Ishikawa (cell line): ENCODE measurements around the gene GOLGA2.

ENCODE experiments used
- CEBPB ChIP-seq: IDR thresholded peaks from 2 replicates; pipeline ENCODE4 v1.6.1; 2012
- CREB1 ChIP-seq: IDR thresholded peaks from 2 replicates; pipeline ENCODE4 v1.6.1; 2012; ENCODE audit warnings: low read depth
- EGR1 ChIP-seq: IDR thresholded peaks from 2 replicates; pipeline ENCODE4 v1.6.1; 2012
- EP300 ChIP-seq: IDR thresholded peaks from 2 replicates; pipeline ENCODE4 v1.6.1; 2012; ENCODE audit warnings: borderline replicate concordance
- FOXM1 ChIP-seq: IDR thresholded peaks from 2 replicates; pipeline ENCODE4 v1.6.1; 2012; ENCODE audit warnings: low read depth, borderline replicate concordance
- NFIC ChIP-seq: IDR thresholded peaks from 2 replicates; pipeline ENCODE4 v1.6.1; 2012
- RAD21 ChIP-seq: IDR thresholded peaks from 2 replicates; pipeline ENCODE4 v1.6.1; 2012; ENCODE audit warnings: low read depth
- TAF1 ChIP-seq: IDR thresholded peaks from 2 replicates; pipeline ENCODE4 v1.6.1; 2012; ENCODE audit warnings: low read depth, mild to moderate bottlenecking
- TCF12 ChIP-seq: IDR thresholded peaks from 2 replicates; pipeline ENCODE4 v1.6.1; 2012; ENCODE audit warnings: low read depth
- TEAD4 ChIP-seq: IDR thresholded peaks from 2 replicates; pipeline ENCODE4 v1.6.1; 2012
- YY1 ChIP-seq: IDR thresholded peaks from 2 replicates; pipeline ENCODE4 v1.6.1; 2012; ENCODE audit warnings: low read depth
- ZBTB7A ChIP-seq: IDR thresholded peaks from 2 replicates; pipeline ENCODE4 v1.6.1; 2012; ENCODE audit warnings: low read depth
- TF ChIP-seq, protein P1 (sequence below): IDR thresholded peaks from 2 replicates; pipeline ENCODE4 v1.6.1; 2012
- TF ChIP-seq, protein P2 (sequence below): IDR thresholded peaks from 2 replicates; pipeline ENCODE4 v1.6.1; 2012; ENCODE audit warnings: low read depth, mild to moderate bottlenecking
- TF ChIP-seq, protein P3 (sequence below): IDR thresholded peaks from 2 replicates; pipeline ENCODE4 v1.6.1; 2012

Gene GOLGA2

DNA sequence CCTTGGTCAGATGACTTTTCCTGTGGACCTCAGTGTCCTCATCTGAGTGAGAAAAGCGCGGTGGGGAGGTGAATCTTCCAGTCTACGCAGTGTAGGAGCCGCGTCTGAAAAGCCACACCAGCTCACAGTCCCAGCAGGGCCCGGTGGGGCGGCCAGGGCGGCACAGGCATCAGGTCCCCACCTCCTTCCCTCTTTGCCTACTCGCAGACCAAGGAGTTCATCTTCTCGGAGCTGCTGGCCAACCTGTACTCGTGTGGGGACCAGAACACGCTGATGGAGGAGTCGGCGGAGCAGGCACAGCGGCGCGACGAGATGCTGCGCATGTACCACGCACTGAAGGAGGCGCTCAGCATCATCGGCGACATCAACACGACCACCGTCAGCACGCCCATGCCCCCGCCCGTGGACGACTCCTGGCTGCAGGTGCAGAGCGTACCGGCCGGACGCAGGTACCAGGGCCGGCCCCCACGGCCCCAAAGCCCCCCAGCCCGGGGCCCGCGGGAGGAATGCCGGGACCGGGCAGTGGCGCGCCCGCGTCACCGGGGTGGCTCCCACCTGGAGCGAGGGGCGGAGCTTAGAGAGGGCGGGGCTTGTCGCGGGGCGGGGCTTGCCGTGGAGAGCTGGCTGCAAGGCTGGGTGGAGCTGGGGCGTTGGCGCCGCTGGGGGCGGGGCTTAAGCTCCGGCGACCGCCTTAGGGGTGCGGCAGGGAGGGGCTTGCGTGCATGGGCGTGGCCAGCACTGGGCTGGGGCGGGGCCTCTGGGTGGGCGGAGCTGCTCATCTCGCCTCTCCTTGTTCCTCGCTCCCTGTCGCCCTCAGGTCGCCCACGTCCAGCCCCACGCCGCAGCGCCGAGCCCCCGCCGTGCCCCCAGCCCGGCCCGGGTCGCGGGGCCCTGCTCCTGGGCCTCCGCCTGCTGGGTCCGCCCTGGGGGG, 25.6 kb downstream of the GOLGA2 start:
- TF ChIP-seq RAD21 (no peak), TAF1 (no peak), ZBTB7A (0 out of 2 replicates have a peak, but pooled peaks have one; percentile 47), TCF12 (no peak), EGR1 (peak; percentile 62), EP300 (no peak), YY1 (no peak), CREB1 (no peak)
- TF ChIP-seq, protein P1, sequence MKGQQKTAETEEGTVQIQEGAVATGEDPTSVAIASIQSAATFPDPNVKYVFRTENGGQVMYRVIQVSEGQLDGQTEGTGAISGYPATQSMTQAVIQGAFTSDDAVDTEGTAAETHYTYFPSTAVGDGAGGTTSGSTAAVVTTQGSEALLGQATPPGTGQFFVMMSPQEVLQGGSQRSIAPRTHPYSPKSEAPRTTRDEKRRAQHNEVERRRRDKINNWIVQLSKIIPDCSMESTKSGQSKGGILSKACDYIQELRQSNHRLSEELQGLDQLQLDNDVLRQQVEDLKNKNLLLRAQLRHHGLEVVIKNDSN: no peak
- TF ChIP-seq, protein P2, sequence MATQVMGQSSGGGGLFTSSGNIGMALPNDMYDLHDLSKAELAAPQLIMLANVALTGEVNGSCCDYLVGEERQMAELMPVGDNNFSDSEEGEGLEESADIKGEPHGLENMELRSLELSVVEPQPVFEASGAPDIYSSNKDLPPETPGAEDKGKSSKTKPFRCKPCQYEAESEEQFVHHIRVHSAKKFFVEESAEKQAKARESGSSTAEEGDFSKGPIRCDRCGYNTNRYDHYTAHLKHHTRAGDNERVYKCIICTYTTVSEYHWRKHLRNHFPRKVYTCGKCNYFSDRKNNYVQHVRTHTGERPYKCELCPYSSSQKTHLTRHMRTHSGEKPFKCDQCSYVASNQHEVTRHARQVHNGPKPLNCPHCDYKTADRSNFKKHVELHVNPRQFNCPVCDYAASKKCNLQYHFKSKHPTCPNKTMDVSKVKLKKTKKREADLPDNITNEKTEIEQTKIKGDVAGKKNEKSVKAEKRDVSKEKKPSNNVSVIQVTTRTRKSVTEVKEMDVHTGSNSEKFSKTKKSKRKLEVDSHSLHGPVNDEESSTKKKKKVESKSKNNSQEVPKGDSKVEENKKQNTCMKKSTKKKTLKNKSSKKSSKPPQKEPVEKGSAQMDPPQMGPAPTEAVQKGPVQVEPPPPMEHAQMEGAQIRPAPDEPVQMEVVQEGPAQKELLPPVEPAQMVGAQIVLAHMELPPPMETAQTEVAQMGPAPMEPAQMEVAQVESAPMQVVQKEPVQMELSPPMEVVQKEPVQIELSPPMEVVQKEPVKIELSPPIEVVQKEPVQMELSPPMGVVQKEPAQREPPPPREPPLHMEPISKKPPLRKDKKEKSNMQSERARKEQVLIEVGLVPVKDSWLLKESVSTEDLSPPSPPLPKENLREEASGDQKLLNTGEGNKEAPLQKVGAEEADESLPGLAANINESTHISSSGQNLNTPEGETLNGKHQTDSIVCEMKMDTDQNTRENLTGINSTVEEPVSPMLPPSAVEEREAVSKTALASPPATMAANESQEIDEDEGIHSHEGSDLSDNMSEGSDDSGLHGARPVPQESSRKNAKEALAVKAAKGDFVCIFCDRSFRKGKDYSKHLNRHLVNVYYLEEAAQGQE: no peak

DNA sequence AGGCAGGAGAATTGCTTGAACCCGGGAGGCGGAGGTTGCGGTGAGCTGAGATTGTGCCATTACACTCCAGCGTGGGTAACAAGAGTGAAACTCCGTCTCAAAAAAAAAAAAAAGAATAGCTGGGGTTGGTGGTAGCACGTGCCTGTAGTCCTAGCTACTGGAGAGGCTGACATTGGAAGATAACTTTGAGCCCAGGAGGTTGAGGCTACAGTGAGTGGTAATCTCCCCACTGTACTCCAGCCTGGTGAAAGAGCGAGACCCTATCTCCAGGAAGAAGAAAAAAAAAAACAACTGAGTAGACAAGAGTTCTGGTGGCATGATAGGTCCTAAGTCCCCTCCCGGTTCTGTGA, 26.3 kb downstream of the GOLGA2 start:
- TF ChIP-seq, protein P2: no peak
- TF ChIP-seq, protein P1: no peak
- TF ChIP-seq TEAD4 (no peak), TAF1 (no peak), TCF12 (no peak), CEBPB (no peak), RAD21 (no peak), EGR1 (no peak), NFIC (no peak), YY1 (no peak), EP300 (no peak), ZBTB7A (no peak)
- TF ChIP-seq, protein P3, sequence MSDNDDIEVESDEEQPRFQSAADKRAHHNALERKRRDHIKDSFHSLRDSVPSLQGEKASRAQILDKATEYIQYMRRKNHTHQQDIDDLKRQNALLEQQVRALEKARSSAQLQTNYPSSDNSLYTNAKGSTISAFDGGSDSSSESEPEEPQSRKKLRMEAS: no peak

DNA sequence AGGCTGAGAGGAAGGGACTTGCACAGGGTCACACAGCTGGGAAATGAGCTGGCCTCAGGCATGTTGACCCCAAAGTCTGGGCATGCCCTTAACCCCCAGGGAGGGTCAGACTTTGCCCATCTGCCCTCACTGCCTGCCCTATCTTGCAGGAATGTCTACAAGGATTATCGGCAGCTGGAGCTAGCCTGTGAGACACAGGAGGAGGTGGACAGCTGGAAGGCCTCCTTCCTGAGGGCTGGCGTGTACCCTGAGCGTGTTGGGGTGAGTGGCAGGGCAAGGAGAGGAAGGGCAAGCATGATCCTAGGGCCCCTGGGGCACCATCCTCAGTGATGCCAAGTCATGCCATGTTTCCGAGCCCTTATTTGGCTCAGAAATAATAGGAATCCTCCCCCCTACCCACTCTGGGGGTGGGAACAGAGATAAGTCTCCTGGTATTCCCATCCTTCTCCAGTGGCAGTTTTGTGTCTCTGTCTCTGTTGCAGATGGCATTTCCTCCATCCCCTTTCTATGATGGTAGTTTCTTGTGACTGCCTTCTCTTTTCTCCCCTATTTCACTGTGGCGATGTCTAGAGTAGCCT, 28.5 kb downstream of the GOLGA2 start:
- TF ChIP-seq TAF1 (no peak), NFIC (no peak), FOXM1 (no peak), EP300 (no peak), TEAD4 (no peak), CEBPB (no peak), EGR1 (no peak), YY1 (no peak), RAD21 (no peak), ZBTB7A (no peak), CREB1 (no peak), TCF12 (no peak)
- TF ChIP-seq, protein P1: no peak
- TF ChIP-seq, protein P3: no peak
- TF ChIP-seq, protein P2: no peak
